Measurements from ENCODE around the gene ADD3. TPM values are rescaled to one million over a fixed set of nuclear protein-coding genes. Genes with fewer than 3 reads are reported as not detected.

The ADD3 gene
- total and polyA plus RNA-seq, 9 donors = 65.3 to 110 (median 81.0) TPM

GRCh38 chr10:110171032-110171431 is 163.2 kb downstream of the ADD3 start:
- no peaks in the 10 kb centered on the region for H3K9me3 ChIP-seq
- H3K4me1 ChIP-seq (ENCODE audit: insufficient read depth) = no peaks in the 10 kb centered on the region
- H3K36me3 ChIP-seq = no peaks in the 10 kb centered on the region
- DNase-seq = no peak
- H3K4me3 ChIP-seq = no peak overlapping the region
- TF ChIP-seq POLR2A (IDR thresholded peaks at IDR 0.05) (no peak), CTCF (IDR thresholded peaks at IDR 0.05) (no peak), EP300 (IDR thresholded peaks at IDR 0.05) (no peak)
- H3K27ac ChIP-seq = no peak overlapping the region
- H3K27me3 ChIP-seq = no peaks in the 10 kb centered on the region
- 30 to 39% (median 39%) methylated on average over 6 of the region's 6 CpGs for WGBS, 3 donors
- intact Hi-C loops (cut with DNase I) = no loop called here

- intact Hi-C loops (cut with DNase I) = no loop called here
- Histone ChIP-seq H3K27me3 (no peaks in the 10 kb centered on the region), H3K36me3 (no peaks in the 10 kb centered on the region), H3K27ac (no peak overlapping the region), H3K9me3 (no peaks in the 10 kb centered on the region), H3K4me1 (ENCODE audit: insufficient read depth) (no peaks in the 10 kb centered on the region), H3K4me3 (no peak overlapping the region)
- TF ChIP-seq EP300 (IDR thresholded peaks at IDR 0.05) (no peak), CTCF (IDR thresholded peaks at IDR 0.05) (no peak), POLR2A (IDR thresholded peaks at IDR 0.05) (no peak)
- WGBS, 3 donors = 82 to 83% (median 83%) methylated on average over 5 of the region's 5 CpGs
- no peak for DNase-seq
These were observed 164.4 kb downstream of the ADD3 start for GRCh38 chr10:110172155-110172554.

- H3K27ac ChIP-seq = no peak overlapping the region
- intact Hi-C loops (cut with DNase I) = no loop called here
- no peaks in the 10 kb centered on the region for H3K27me3 ChIP-seq
- H3K9me3 ChIP-seq = no peaks in the 10 kb centered on the region
- no peaks in the 10 kb centered on the region for H3K4me1 ChIP-seq (ENCODE audit: insufficient read depth)
- H3K36me3 ChIP-seq = no peaks in the 10 kb centered on the region
- H3K4me3 ChIP-seq = no peak overlapping the region
- TF ChIP-seq POLR2A (IDR thresholded peaks at IDR 0.05) (no peak), EP300 (IDR thresholded peaks at IDR 0.05) (no peak), CTCF (IDR thresholded peaks at IDR 0.05) (no peak)
- no peak for DNase-seq
These were observed 166.4 kb downstream of the ADD3 start for GRCh38 chr10:110174201-110174600.

- intact Hi-C loops (cut with DNase I) = no loop called here
- H3K9me3 ChIP-seq = no peaks in the 10 kb centered on the region
- DNase-seq = no peak
- WGBS, 3 donors = 94 to 96% (median 96%) methylated on average over 5 of the region's 5 CpGs
- no peak overlapping the region for H3K4me3 ChIP-seq
- H3K27ac ChIP-seq = no peak overlapping the region
- H3K36me3 ChIP-seq = no peaks in the 10 kb centered on the region
- TF ChIP-seq POLR2A (IDR thresholded peaks at IDR 0.05) (no peak), EP300 (IDR thresholded peaks at IDR 0.05) (no peak), CTCF (IDR thresholded peaks at IDR 0.05) (no peak)
- no peaks in the 10 kb centered on the region for H3K27me3 ChIP-seq
- no peaks in the 10 kb centered on the region for H3K4me1 ChIP-seq (ENCODE audit: insufficient read depth)
These were observed 167.0 kb downstream of the ADD3 start for GRCh38 chr10:110174816-110175215.

GRCh38 chr10:110175406-110175805 is 167.6 kb downstream of the ADD3 start:
- Histone ChIP-seq H3K36me3 (no peaks in the 10 kb centered on the region), H3K4me3 (no peak overlapping the region), H3K9me3 (no peaks in the 10 kb centered on the region), H3K27ac (no peak overlapping the region), H3K4me1 (ENCODE audit: insufficient read depth) (no peaks in the 10 kb centered on the region), H3K27me3 (no peaks in the 10 kb centered on the region)
- 58 to 86% (median 74%) methylated on average over 2 of the region's 2 CpGs for WGBS, 3 donors
- DNase-seq = no peak
- TF ChIP-seq CTCF (IDR thresholded peaks at IDR 0.05) = no peak
- TF ChIP-seq POLR2A (IDR thresholded peaks at IDR 0.05) = no peak
- TF ChIP-seq EP300 (IDR thresholded peaks at IDR 0.05) = no peak
- intact Hi-C loops (cut with DNase I) = no loop called here

Measured in ovary (tissue), 9 donors.